HepG2 (cell line): ENCODE results near the gene PTPA. TPM values are rescaled to one million over a fixed set of nuclear protein-coding genes. Genes with fewer than 3 reads are reported as not detected.

ENCODE experiments used
- ADNP ChIP-seq: sonication (generic); formaldehyde crosslinking; IDR thresholded peaks from 2 replicates; pipeline ENCODE4 v1.4.0; 2020; ENCODE audit warnings: missing genetic modification reagents
- AGO1 ChIP-seq: fragments of 200-400 bp; formaldehyde crosslinking; IDR thresholded peaks from 2 replicates; pipeline ENCODE4 v1.6.1; 2017; ENCODE audit warnings: mild to moderate bottlenecking, low read depth, low read length, moderate library complexity; ENCODE audit not compliant: poor library complexity, severe bottlenecking
- ATF1 ChIP-seq: IDR thresholded peaks from 2 replicates; pipeline ENCODE4 v1.6.1; 2016; ENCODE audit warnings: mild to moderate bottlenecking, control low read depth
- TCF12 ChIP-seq, 2 experiments: fragments of 450-650 bp in 1 of 2; sonication (generic) in 1 of 2; formaldehyde crosslinking in 1 of 2; IDR thresholded peaks; 2 replicates each; pipeline versions ENCODE4 v1.6.1 to v1.8.0; 2017 to 2022; ENCODE audit warnings: antibody characterized with exemption in 1 of 2, mild to moderate bottlenecking in 1 of 2, missing genetic modification reagents in 1 of 2, moderate library complexity in 1 of 2
- ZMYM3 ChIP-seq: sonication (generic); formaldehyde crosslinking; IDR thresholded peaks from 2 replicates; pipeline ENCODE4 v1.5.1; 2020; ENCODE audit warnings: mild to moderate bottlenecking, missing genetic modification reagents
- ZNF3 ChIP-seq: IDR thresholded peaks from 2 replicates; pipeline ENCODE4 v1.7.0; 2017; ENCODE audit warnings: inconsistent platforms
- ZNF580 ChIP-seq: IDR thresholded peaks from 2 replicates; pipeline ENCODE4 v1.6.1; 2016; ENCODE audit warnings: low read depth, borderline replicate concordance
- ZNF614 ChIP-seq: IDR thresholded peaks from 2 replicates; pipeline ENCODE4 v1.6.1; 2018; ENCODE audit warnings: missing biosample characterization, missing genetic modification reagents, inconsistent platforms, borderline replicate concordance
- ZNF619 ChIP-seq: sonication (generic); formaldehyde crosslinking; IDR thresholded peaks from 2 replicates; pipeline ENCODE4 v1.4.0; 2020; ENCODE audit warnings: mild to moderate bottlenecking, missing genetic modification reagents
- ZNF629 ChIP-seq: sonication (generic); formaldehyde crosslinking; conservative IDR thresholded peaks from 2 replicates; pipeline ENCODE4 v1.5.0; 2020; ENCODE audit warnings: missing genetic modification reagents
- ZNF724P ChIP-seq: sonication (generic); formaldehyde crosslinking; IDR thresholded peaks from 2 replicates; pipeline ENCODE4 v1.8.0; 2022; ENCODE audit warnings: missing genetic modification reagents, borderline replicate concordance
- ZNF747 ChIP-seq: sonication (generic); formaldehyde crosslinking; IDR thresholded peaks from 2 replicates; pipeline ENCODE4 v1.8.1; 2023; ENCODE audit warnings: missing genetic modification reagents, mild to moderate bottlenecking, borderline replicate concordance
- polyA plus RNA-seq, 8 experiments: library from polyadenylated mRNA; depleted of rRNA in 3 of 8; stranded (reverse) in 7 of 8; unstranded in 1 of 8; fragments of >200 nt; fragmentation: Illumina TruSeq in 4 of 8; extraction: Trizol in 4 of 8; gene quantifications; 2 replicates each; pipeline versions ENCODE4 v1.2.1 to v1.2.3, GENCODE V29; 2011 to 2016; ENCODE audit warnings: low read depth in 4 of 8, missing spikeins in 1 of 8, mixed read lengths in 1 of 8; ENCODE audit not compliant: insufficient read depth in 1 of 8
- total RNA-seq, 5 experiments: library from RNA; depleted of rRNA; stranded (reverse); fragments of >200 nt; fragmentation: Illumina TruSeq; extraction: Trizol; gene quantifications; 2 replicates each; pipeline ENCODE4 v1.2.3, GENCODE V29; 2016; ENCODE audit warnings: low read depth in 1 of 5
- TF ChIP-seq, protein P1 (sequence below): IDR thresholded peaks from 2 replicates; pipeline ENCODE4 v1.6.1; 2016; ENCODE audit warnings: low read depth, control low read depth
- TF ChIP-seq, protein P2 (sequence below): sonication (generic); formaldehyde crosslinking; conservative IDR thresholded peaks from 2 replicates; pipeline ENCODE4 v1.8.0; 2022; ENCODE audit warnings: mild to moderate bottlenecking, moderate library complexity, missing genetic modification reagents
- TF ChIP-seq, protein P3 (sequence below), 2 experiments: sonication (generic) in 1 of 2; formaldehyde crosslinking in 1 of 2; IDR thresholded peaks; 2 replicates each; pipeline versions ENCODE4 v1.4.0 to v1.6.1; 2018 to 2020; ENCODE audit warnings: missing genetic modification reagents in 2 of 2, borderline replicate concordance in 1 of 2, low read depth in 1 of 2, mild to moderate bottlenecking in 1 of 2, missing biosample characterization in 1 of 2

The PTPA gene
- total and polyA plus RNA-seq, 2 of the 13 experiments (the other 11 are each of a cell fraction or from before 2014, with no cell fraction given), result 79.3 to 105 TPM

GRCh38 chr9:129081388-129081904 is 29.8 kb upstream of the PTPA start (continued):
- TF ChIP-seq, protein P1, sequence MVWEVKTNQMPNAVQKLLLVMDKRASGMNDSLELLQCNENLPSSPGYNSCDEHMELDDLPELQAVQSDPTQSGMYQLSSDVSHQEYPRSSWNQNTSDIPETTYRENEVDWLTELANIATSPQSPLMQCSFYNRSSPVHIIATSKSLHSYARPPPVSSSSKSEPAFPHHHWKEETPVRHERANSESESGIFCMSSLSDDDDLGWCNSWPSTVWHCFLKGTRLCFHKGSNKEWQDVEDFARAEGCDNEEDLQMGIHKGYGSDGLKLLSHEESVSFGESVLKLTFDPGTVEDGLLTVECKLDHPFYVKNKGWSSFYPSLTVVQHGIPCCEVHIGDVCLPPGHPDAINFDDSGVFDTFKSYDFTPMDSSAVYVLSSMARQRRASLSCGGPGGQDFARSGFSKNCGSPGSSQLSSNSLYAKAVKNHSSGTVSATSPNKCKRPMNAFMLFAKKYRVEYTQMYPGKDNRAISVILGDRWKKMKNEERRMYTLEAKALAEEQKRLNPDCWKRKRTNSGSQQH (CRISPR knock-in tag), result no peak
- TF ChIP-seq ZNF3 (CRISPR knock-in tag) (no peak), ZNF614 (CRISPR knock-in tag) (0 out of 2 replicates have a peak, but pooled peaks have one; percentile 4), ADNP (peak; percentile 62; the same call in 1 of the 2 replicates), AGO1 (no peak), ATF1 (CRISPR knock-in tag) (0 out of 2 replicates have a peak, but pooled peaks have one; percentile 1), ZNF619 (CRISPR knock-in tag) (0 out of 2 replicates have a peak, but pooled peaks have one; percentile 5), TCF12 (IDR thresholded peaks at IDR 0.05) (no peak), TCF12 (CRISPR knock-in tag; IDR thresholded peaks at IDR 0.05) (no peak), ZMYM3 (CRISPR knock-in tag) (peak; percentile 87), ZNF629 (CRISPR knock-in tag) (0 out of 2 replicates have a peak, but pooled peaks have one; percentile 19), ZNF724P (CRISPR knock-in tag) (no peak), ZNF747 (CRISPR knock-in tag) (no peak), ZNF580 (CRISPR knock-in tag) (peak; percentile 65; the same call in 1 of the 2 replicates)
- TF ChIP-seq, protein P2, sequence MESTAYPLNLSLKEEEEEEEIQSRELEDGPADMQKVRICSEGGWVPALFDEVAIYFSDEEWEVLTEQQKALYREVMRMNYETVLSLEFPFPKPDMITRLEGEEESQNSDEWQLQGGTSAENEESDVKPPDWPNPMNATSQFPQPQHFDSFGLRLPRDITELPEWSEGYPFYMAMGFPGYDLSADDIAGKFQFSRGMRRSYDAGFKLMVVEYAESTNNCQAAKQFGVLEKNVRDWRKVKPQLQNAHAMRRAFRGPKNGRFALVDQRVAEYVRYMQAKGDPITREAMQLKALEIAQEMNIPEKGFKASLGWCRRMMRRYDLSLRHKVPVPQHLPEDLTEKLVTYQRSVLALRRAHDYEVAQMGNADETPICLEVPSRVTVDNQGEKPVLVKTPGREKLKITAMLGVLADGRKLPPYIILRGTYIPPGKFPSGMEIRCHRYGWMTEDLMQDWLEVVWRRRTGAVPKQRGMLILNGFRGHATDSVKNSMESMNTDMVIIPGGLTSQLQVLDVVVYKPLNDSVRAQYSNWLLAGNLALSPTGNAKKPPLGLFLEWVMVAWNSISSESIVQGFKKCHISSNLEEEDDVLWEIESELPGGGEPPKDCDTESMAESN, result 0 out of 2 replicates have a peak, but pooled peaks have one; percentile 12
- TF ChIP-seq, protein P3, sequence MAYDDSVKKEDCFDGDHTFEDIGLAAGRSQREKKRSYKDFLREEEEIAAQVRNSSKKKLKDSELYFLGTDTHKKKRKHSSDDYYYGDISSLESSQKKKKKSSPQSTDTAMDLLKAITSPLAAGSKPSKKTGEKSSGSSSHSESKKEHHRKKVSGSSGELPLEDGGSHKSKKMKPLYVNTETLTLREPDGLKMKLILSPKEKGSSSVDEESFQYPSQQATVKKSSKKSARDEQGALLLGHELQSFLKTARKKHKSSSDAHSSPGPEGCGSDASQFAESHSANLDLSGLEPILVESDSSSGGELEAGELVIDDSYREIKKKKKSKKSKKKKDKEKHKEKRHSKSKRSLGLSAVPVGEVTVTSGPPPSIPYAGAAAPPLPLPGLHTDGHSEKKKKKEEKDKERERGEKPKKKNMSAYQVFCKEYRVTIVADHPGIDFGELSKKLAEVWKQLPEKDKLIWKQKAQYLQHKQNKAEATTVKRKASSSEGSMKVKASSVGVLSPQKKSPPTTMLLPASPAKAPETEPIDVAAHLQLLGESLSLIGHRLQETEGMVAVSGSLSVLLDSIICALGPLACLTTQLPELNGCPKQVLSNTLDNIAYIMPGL (CRISPR knock-in tag; IDR thresholded peaks at IDR 0.05; ENCODE audit: borderline replicate concordance in 1 of 2, low read depth in 1 of 2), result peak in 1 of 2 experiments; percentile 31; a peak in 1 of 4 replicates
